Stimulated activated CD4-positive, alpha-beta T cell treated with anti-CD3 and anti-CD28 coated beads, Interleukin-4, amount 100 ng/mL, for 24 hours (primary cell): Measurements from ENCODE around the gene MRAP.
"Not testable (repeated sequence)": the region's sequence is repeated elsewhere in the genome, so short reads cannot be mapped to it uniquely, and the experiment has no call there.

Experiments
- DNase-seq: peaks from one replicate; pipeline ENCODE4 v3.0.0-alpha.2; 2020

Gene MRAP

GRCh38 chr21:32300117-32300681, 1.5 kb downstream of the MRAP start:
- no peak for DNase-seq

GRCh38 chr21:32301596-32301995, 2.9 kb downstream of the MRAP start:
- no peak for DNase-seq

- no peak for DNase-seq
These were observed 3.9 kb downstream of the MRAP start for GRCh38 chr21:32302560-32302959.

- no peak for DNase-seq
These were observed 4.7 kb downstream of the MRAP start for GRCh38 chr21:32303385-32303784.

- DNase-seq, result no peak
These were observed 6.3 kb downstream of the MRAP start for GRCh38 chr21:32304998-32305397.

- no peak for DNase-seq
These were observed 7.5 kb downstream of the MRAP start for GRCh38 chr21:32306021-32306780.

- DNase-seq, result no peak
These were observed 9.1 kb downstream of the MRAP start for GRCh38 chr21:32307706-32308105.

GRCh38 chr21:32308696-32309095, 10.0 kb downstream of the MRAP start:
- DNase-seq, result no peak

GRCh38 chr21:32309906-32310460, 11.3 kb downstream of the MRAP start:
- DNase-seq, result no peak

- not testable (repeated sequence) for DNase-seq
These were observed 12.3 kb downstream of the MRAP start for GRCh38 chr21:32310976-32311375.

GRCh38 chr21:32311621-32312020, 13.0 kb downstream of the MRAP start:
- no peak for DNase-seq

- no peak for DNase-seq
These were observed 13.7 kb downstream of the MRAP start for GRCh38 chr21:32312326-32312725.

GRCh38 chr21:32312976-32313375, 14.3 kb downstream of the MRAP start:
- no peak for DNase-seq

GRCh38 chr21:32314806-32315205, 16.2 kb downstream of the MRAP start:
- no peak for DNase-seq

GRCh38 chr21:32315511-32316281, 17.0 kb downstream of the MRAP start:
- DNase-seq, result no peak

- DNase-seq, result no peak
These were observed 17.9 kb downstream of the MRAP start for GRCh38 chr21:32316361-32317215.

- no peak for DNase-seq
These were observed 19.1 kb downstream of the MRAP start for GRCh38 chr21:32317726-32318125.

- DNase-seq, result no peak
These were observed 20.4 kb downstream of the MRAP start for GRCh38 chr21:32319012-32319411.

- DNase-seq, result no peak
These were observed 21.4 kb downstream of the MRAP start for GRCh38 chr21:32320059-32320458.

- DNase-seq, result no peak
These were observed 22.1 kb downstream of the MRAP start for GRCh38 chr21:32320726-32321125.

- no peak for DNase-seq
These were observed 22.8 kb downstream of the MRAP start for GRCh38 chr21:32321480-32321879.

- no peak for DNase-seq
These were observed 23.4 kb downstream of the MRAP start for GRCh38 chr21:32322103-32322502.

GRCh38 chr21:32322676-32323075, 24.0 kb downstream of the MRAP start:
- DNase-seq, result no peak
